PC-9 (cell line): ENCODE results near the gene ILKAP. TPM values are rescaled to one million over a fixed set of nuclear protein-coding genes. Genes with fewer than 3 reads are reported as not detected.

Experiments
- BruUV-seq: library from RNA; stranded (reverse); fragments of 400-500 nt; replicated peaks from 2 replicates; lab custom pipeline; 2021; lab: Mats Ljungman, UMichigan
- CTCF ChIA-PET: fragments of 300-600 bp; sonication (Branson Sonifier 250); formaldehyde crosslinking; loops from one replicate; lab custom pipeline; 2022; ENCODE audit warnings: antibody characterized with exemption; lab: Charles Lee
- POLR2A ChIA-PET: fragments of 300-600 bp; sonication (Branson Sonifier 250); formaldehyde crosslinking; loops from one replicate; lab custom pipeline; 2022; ENCODE audit warnings: antibody characterized with exemption; ENCODE audit not compliant: unreplicated experiment; lab: Charles Lee
- DNase-seq, 2 experiments: peaks; one replicate each; pipeline versions ENCODE4 v3.0.0 to v3.0.0-alpha.2; 2015 to 2022; ENCODE audit warnings: mixed read lengths in 1 of 2
- H2AFZ ChIP-seq: fragments of 200-600 bp; sonication (generic); 2 replicates; pipeline ENCODE4 v1.8.1; 2017; ENCODE audit warnings: antibody characterized with exemption
- H3F3A ChIP-seq: fragments of 200-600 bp; sonication (generic); 2 replicates; pipeline ENCODE4 v1.8.1; 2017; ENCODE audit warnings: antibody characterized with exemption, mild to moderate bottlenecking, low read depth; ENCODE audit not compliant: insufficient read depth
- H3K27ac ChIP-seq: fragments of 200-600 bp; sonication (generic); 2 replicates; pipeline ENCODE4 v1.6.1; 2016; ENCODE audit warnings: mixed run types
- H3K27me3 ChIP-seq: fragments of 200-600 bp; sonication (generic); 2 replicates; pipeline ENCODE4 v1.6.1; 2016; ENCODE audit warnings: low read depth, mixed run types; ENCODE audit not compliant: insufficient read depth
- H3K36me3 ChIP-seq: fragments of 200-600 bp; sonication (generic); 2 replicates; pipeline ENCODE4 v1.6.1; 2016; ENCODE audit warnings: low read depth, mixed run types
- H3K4me1 ChIP-seq: fragments of 200-600 bp; sonication (generic); replicated peaks from 2 replicates; pipeline ENCODE4 v1.6.1; 2016; ENCODE audit warnings: mixed run types; ENCODE audit not compliant: insufficient read depth
- H3K4me2 ChIP-seq: fragments of 200-600 bp; sonication (generic); 2 replicates; pipeline ENCODE4 v1.6.1; 2017; ENCODE audit warnings: mixed run types
- H3K4me3 ChIP-seq: fragments of 200-600 bp; sonication (generic); 2 replicates; pipeline ENCODE4 v1.6.1; 2016; ENCODE audit warnings: mixed run types
- H3K79me2 ChIP-seq: fragments of 200-600 bp; sonication (generic); 2 replicates; pipeline ENCODE4 v1.6.1; 2017; ENCODE audit warnings: low read depth, mixed run types
- H3K9me2 ChIP-seq: fragments of 200-600 bp; sonication (generic); 2 replicates; pipeline ENCODE4 v1.8.1; 2017; ENCODE audit warnings: mild to moderate bottlenecking; ENCODE audit not compliant: insufficient read depth
- H3K9me3 ChIP-seq: fragments of 200-600 bp; sonication (generic); 2 replicates; pipeline ENCODE4 v1.8.1; 2016; ENCODE audit warnings: low read depth; ENCODE audit not compliant: insufficient read depth
- H4K20me1 ChIP-seq: fragments of 200-600 bp; sonication (generic); 2 replicates; pipeline ENCODE4 v1.8.1; 2017; ENCODE audit not compliant: insufficient read depth
- EZH2 ChIP-seq: fragments of 200-600 bp; sonication (generic); IDR thresholded peaks from 2 replicates; pipeline ENCODE4 v1.8.0; 2017; ENCODE audit warnings: antibody characterized with exemption, low read depth
- intact Hi-C: fragments of 100-400 bp; cut with micrococcal nuclease; formaldehyde crosslinking; loops from one replicate; pipeline ENCODE4 v1.10.0; 2022; ENCODE audit not compliant: unreplicated experiment
- total RNA-seq: library from RNA; stranded (reverse); gene quantifications from 2 replicates; pipeline ENCODE4 v1.2.3, GENCODE V29; 2021
- TF ChIP-seq, protein P1 (sequence below): fragments of 200-600 bp; sonication (generic); conservative IDR thresholded peaks from 2 replicates; pipeline ENCODE4 v1.6.1; 2017; ENCODE audit warnings: mixed run types, antibody characterized with exemption, mild to moderate bottlenecking, moderate library complexity

ILKAP gene
- total RNA-seq, 1 experiment from 2014 or later, result 55.6 TPM

- ChIA-PET POLR2A (no interaction called here), CTCF (interaction anchor here (0.5 kb wide), 1 partner anchor 488 kb away, joined by 4 read pairs; no protein-coding TSS in a partner anchor)
- H3K9me2 ChIP-seq, result no peaks in the 10 kb centered on the region
- no peaks in the 10 kb centered on the region for H4K20me1 ChIP-seq
- peaks cover 18% of the 10 kb centered on the region; the same call in 1 of the 2 replicates for H3F3A ChIP-seq
- no peaks in the 10 kb centered on the region for H3K27me3 ChIP-seq
- no peak for DNase-seq
- H3K4me2 ChIP-seq, result no peak overlapping the region
- intact Hi-C loops, result no loop called here
- no peak overlapping the region for H2AFZ ChIP-seq
- TF ChIP-seq, protein P1, sequence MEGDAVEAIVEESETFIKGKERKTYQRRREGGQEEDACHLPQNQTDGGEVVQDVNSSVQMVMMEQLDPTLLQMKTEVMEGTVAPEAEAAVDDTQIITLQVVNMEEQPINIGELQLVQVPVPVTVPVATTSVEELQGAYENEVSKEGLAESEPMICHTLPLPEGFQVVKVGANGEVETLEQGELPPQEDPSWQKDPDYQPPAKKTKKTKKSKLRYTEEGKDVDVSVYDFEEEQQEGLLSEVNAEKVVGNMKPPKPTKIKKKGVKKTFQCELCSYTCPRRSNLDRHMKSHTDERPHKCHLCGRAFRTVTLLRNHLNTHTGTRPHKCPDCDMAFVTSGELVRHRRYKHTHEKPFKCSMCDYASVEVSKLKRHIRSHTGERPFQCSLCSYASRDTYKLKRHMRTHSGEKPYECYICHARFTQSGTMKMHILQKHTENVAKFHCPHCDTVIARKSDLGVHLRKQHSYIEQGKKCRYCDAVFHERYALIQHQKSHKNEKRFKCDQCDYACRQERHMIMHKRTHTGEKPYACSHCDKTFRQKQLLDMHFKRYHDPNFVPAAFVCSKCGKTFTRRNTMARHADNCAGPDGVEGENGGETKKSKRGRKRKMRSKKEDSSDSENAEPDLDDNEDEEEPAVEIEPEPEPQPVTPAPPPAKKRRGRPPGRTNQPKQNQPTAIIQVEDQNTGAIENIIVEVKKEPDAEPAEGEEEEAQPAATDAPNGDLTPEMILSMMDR, result no peak
- no peak for TF ChIP-seq EZH2
- H3K79me2 ChIP-seq, result no peaks in the 10 kb centered on the region
- H3K4me3 ChIP-seq, result no peak overlapping the region
- no peak overlapping the region for H3K27ac ChIP-seq
- no peaks in the 10 kb centered on the region for H3K9me3 ChIP-seq
- H3K36me3 ChIP-seq, result no peaks in the 10 kb centered on the region
- peaks cover 12% of the 10 kb centered on the region for H3K4me1 ChIP-seq
- BruUV-seq, result no TSS peak
Measured at GRCh38 chr2:238132463-238133450, 70.7 kb downstream of the ILKAP start.

- no peak overlapping the region for H3K4me3 ChIP-seq
- no TSS peak for BruUV-seq
- ChIA-PET POLR2A (no interaction called here), CTCF (interaction anchor here (0.6 kb wide), 1 partner anchor 703 kb away, joined by 3 read pairs; no protein-coding TSS in a partner anchor)
- peaks cover 15% of the 10 kb centered on the region; the same call in 1 of the 2 replicates for H3F3A ChIP-seq
- intact Hi-C loops, result no loop called here
- H3K9me3 ChIP-seq, result no peaks in the 10 kb centered on the region
- no peak overlapping the region for H2AFZ ChIP-seq
- DNase-seq, result no peak
- no peak overlapping the region for H3K27ac ChIP-seq
- no peaks in the 10 kb centered on the region for H4K20me1 ChIP-seq
- no peak overlapping the region for H3K4me2 ChIP-seq
- no peaks in the 10 kb centered on the region for H3K79me2 ChIP-seq
- no peaks in the 10 kb centered on the region for H3K9me2 ChIP-seq
- peaks cover 5% of the 10 kb centered on the region for H3K4me1 ChIP-seq
- H3K36me3 ChIP-seq, result no peaks in the 10 kb centered on the region
- H3K27me3 ChIP-seq, result no peaks in the 10 kb centered on the region
- TF ChIP-seq EZH2, result no peak
- TF ChIP-seq, protein P1, result no peak
Measured at GRCh38 chr2:238131761-238132462, 71.6 kb downstream of the ILKAP start.
